CD4-positive, alpha-beta T cell treated with Interleukin-15 for 1 hour (primary cell): Measurements from ENCODE around the gene HGS.
A peak's percentile ranks its signal among the peaks of the same experiment; 100 is the strongest.

Source experiments
- DNase-seq: peaks from one replicate; pipeline ENCODE4 v3.0.0-alpha.2; 2020

HGS gene

GRCh38 chr17:81707725-81708646 is 24.2 kb downstream of the HGS start:
- DNase-seq: no peak

- DNase-seq: no peak
Observed at GRCh38 chr17:81708739-81709185, 25.0 kb downstream of the HGS start.

- DNase-seq: no peak
Observed at GRCh38 chr17:81710514-81711308, 26.9 kb downstream of the HGS start.

GRCh38 chr17:81711814-81712467 is 28.1 kb downstream of the HGS start, which contains the start of gene SLC25A10:
Gene SLC25A10 (plus strand): TSS chr17:81712284. CDS start chr17:81712427, 143 bp downstream.
- peak; percentile 74 for DNase-seq

- DNase-seq: no peak
Observed at GRCh38 chr17:81712468-81713003, 28.7 kb downstream of the HGS start.

GRCh38 chr17:81713004-81713555 is 29.3 kb downstream of the HGS start:
- DNase-seq: no peak

- DNase-seq: no peak
Observed at GRCh38 chr17:81713556-81714411, 30.0 kb downstream of the HGS start.

- no peak for DNase-seq
Observed at GRCh38 chr17:81714412-81715106, 30.7 kb downstream of the HGS start.

GRCh38 chr17:81715107-81715871 is 31.5 kb downstream of the HGS start:
- no peak for DNase-seq

- no peak for DNase-seq
Observed at GRCh38 chr17:81715872-81716673, 32.3 kb downstream of the HGS start.

GRCh38 chr17:81716674-81716996 is 32.8 kb downstream of the HGS start:
- no peak for DNase-seq

- DNase-seq: no peak
Observed at GRCh38 chr17:81717049-81717765, 33.4 kb downstream of the HGS start.

GRCh38 chr17:81717766-81718089 is 33.9 kb downstream of the HGS start:
- no peak for DNase-seq

GRCh38 chr17:81719410-81720266 is 35.8 kb downstream of the HGS start:
- DNase-seq: no peak

GRCh38 chr17:81720267-81721071 is 36.7 kb downstream of the HGS start:
- DNase-seq: no peak

- DNase-seq: no peak
Observed at GRCh38 chr17:81722184-81723120, 38.6 kb downstream of the HGS start.
